Activated naive CD4-positive, alpha-beta T cell treated with anti-CD3 and anti-CD28 coated beads for 36 hours (primary cell): ENCODE measurements around the gene ANKRD44. TPM values are rescaled to one million over a fixed set of nuclear protein-coding genes. Genes with fewer than 3 reads are reported as not detected.
"Not testable (repeated sequence)": the region's sequence is repeated elsewhere in the genome, so short reads cannot be mapped to it uniquely, and the experiment has no call there.

Source experiments
- CTCF ChIA-PET: fragments of 350-600 bp; sonication (Branson Sonifier 250); formaldehyde crosslinking; loops from one replicate; lab custom pipeline; 2021; ENCODE audit warnings: antibody characterized with exemption; lab: Charles Lee
- DNase-seq: peaks from one replicate; pipeline ENCODE4 v3.0.0-alpha.2; 2020
- H3K27ac Mint-ChIP-seq: one replicate; pipeline ENCODE4 v1.8.0; 2021; ENCODE audit warnings: mild to moderate bottlenecking, mixed read lengths
- H3K27me3 Mint-ChIP-seq: one replicate; pipeline ENCODE4 v1.8.0; 2021; ENCODE audit warnings: low read depth, mixed read lengths
- H3K36me3 Mint-ChIP-seq: one replicate; pipeline ENCODE4 v1.8.0; 2021; ENCODE audit warnings: low read depth, mixed read lengths
- H3K4me1 Mint-ChIP-seq: one replicate; pipeline ENCODE4 v1.8.0; 2021; ENCODE audit warnings: low read depth, mixed read lengths
- H3K4me3 Mint-ChIP-seq: one replicate; pipeline ENCODE4 v1.8.0; 2021; ENCODE audit warnings: mild to moderate bottlenecking, moderate library complexity, mixed read lengths
- H3K9me3 Mint-ChIP-seq: one replicate; pipeline ENCODE4 v1.8.0; 2021; ENCODE audit warnings: mixed read lengths
- intact Hi-C: fragments of 100-400 bp; cut with micrococcal nuclease; formaldehyde crosslinking; loops from one replicate; pipeline ENCODE4 v1.15.1; 2023
- total RNA-seq, 2 experiments: library from RNA; stranded (reverse); gene quantifications; one replicate each; pipeline ENCODE4 v1.2.3, GENCODE V29; 2021

The ANKRD44 gene
- total RNA-seq, 2 experiments from 2014 or later: 87.8 to 101 TPM

DNA sequence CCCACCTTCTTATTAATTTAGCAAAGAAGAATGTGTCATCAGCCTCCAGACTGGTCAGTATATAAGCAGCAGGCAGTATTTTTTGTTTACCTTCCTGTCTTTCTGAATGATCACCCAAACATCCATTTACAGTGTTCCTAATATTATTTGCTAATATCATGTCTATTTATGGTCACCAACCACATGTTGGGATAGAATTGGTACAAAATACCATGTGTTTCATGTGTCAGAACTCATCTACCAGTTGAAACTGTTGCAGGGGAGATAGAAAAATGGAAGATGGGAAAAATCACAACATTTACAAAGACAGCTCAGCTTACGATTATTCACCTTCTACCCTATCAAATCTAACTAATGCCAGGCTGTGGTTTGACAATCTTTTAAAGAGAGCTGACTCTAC is 66.2 kb downstream of the ANKRD44 start:
- Mint-ChIP-seq H3K27ac (peak overlapping the region; percentile 55), H3K27me3 (no peaks in the 10 kb centered on the region), H3K4me1 (peaks cover 78% of the 10 kb centered on the region), H3K4me3 (no peak overlapping the region), H3K9me3 (no peaks in the 10 kb centered on the region), H3K36me3 (peaks cover 18% of the 10 kb centered on the region)
- intact Hi-C loops: no loop called here
- DNase-seq: no peak
- CTCF ChIA-PET: interaction anchor here (0.6 kb wide), 1 partner anchor 69 kb away, joined by 3 read pairs; no protein-coding TSS in a partner anchor

DNA sequence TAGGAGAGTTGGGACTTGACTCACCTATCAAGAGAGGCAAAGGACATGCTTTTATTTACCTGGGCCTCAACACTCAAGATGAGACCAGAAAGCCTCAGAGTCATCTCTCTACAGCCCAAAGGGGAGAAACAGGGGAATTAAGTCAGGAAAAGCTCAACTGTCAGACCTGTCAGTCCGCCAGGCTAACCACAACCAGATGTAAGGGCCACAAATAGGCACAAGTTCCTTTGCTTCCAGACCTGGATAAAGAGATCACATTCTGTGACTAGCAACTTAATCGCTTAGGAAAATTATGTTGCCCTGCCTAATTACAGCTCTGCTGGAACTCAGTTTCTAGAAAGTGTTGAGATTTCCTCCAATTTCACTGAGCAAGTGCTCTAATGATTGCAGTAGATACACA is 67.9 kb downstream of the ANKRD44 start:
- intact Hi-C loops: no loop called here
- Mint-ChIP-seq H3K9me3 (no peaks in the 10 kb centered on the region), H3K4me1 (peaks cover 79% of the 10 kb centered on the region), H3K27me3 (no peaks in the 10 kb centered on the region), H3K27ac (peak overlapping the region; percentile 78), H3K4me3 (no peak overlapping the region), H3K36me3 (peaks cover 13% of the 10 kb centered on the region)
- no peak for DNase-seq
- CTCF ChIA-PET: interaction anchor here (1.5 kb wide), 1 partner anchor 65 kb away, joined by 4 read pairs; no protein-coding TSS in a partner anchor

GRCh38 chr2:197241596-197241995 is 69.0 kb downstream of the ANKRD44 start:
- H3K9me3 Mint-ChIP-seq: no peaks in the 10 kb centered on the region
- intact Hi-C loops: no loop called here
- CTCF ChIA-PET: interaction anchor here (0.7 kb wide), 1 partner anchor 16 kb away, joined by 3 read pairs; no protein-coding TSS in a partner anchor
- DNase-seq: no peak
- no peak overlapping the region for H3K4me3 Mint-ChIP-seq
- H3K27me3 Mint-ChIP-seq: no peaks in the 10 kb centered on the region
- H3K4me1 Mint-ChIP-seq: peaks cover 78% of the 10 kb centered on the region
- H3K36me3 Mint-ChIP-seq: peaks cover 9% of the 10 kb centered on the region
- no peak overlapping the region for H3K27ac Mint-ChIP-seq

GRCh38 chr2:197241153-197241552 is 69.4 kb downstream of the ANKRD44 start:
- intact Hi-C loops: no loop called here
- no peaks in the 10 kb centered on the region for H3K9me3 Mint-ChIP-seq
- H3K36me3 Mint-ChIP-seq: peaks cover 7% of the 10 kb centered on the region

GRCh38 chr2:197240421-197241041 is 70.0 kb downstream of the ANKRD44 start:
- Mint-ChIP-seq H3K9me3 (no peaks in the 10 kb centered on the region), H3K4me3 (peak overlapping the region; percentile 60), H3K36me3 (peaks cover 7% of the 10 kb centered on the region), H3K27ac (peak overlapping the region; percentile 86), H3K27me3 (no peaks in the 10 kb centered on the region), H3K4me1 (peaks cover 81% of the 10 kb centered on the region)
- CTCF ChIA-PET: interaction anchor here (0.6 to 1.5 kb wide), 16 partner anchors 8 to 831 kb away, joined by 3 to 5 read pairs (median 4); no protein-coding TSS in a partner anchor
- DNase-seq: no peak
- intact Hi-C loops: loop anchor here (1.0 kb wide), 2 partner anchors 8 to 64 kb away; no protein-coding TSS in a partner anchor

More at GRCh38 chr2:197241153-197241552, 69.4 kb downstream of the ANKRD44 start:
- Mint-ChIP-seq H3K4me3 (no peak overlapping the region), H3K27ac (peak overlapping the region; percentile 86), H3K4me1 (peaks cover 79% of the 10 kb centered on the region), H3K27me3 (no peaks in the 10 kb centered on the region)
- no peak for DNase-seq
- CTCF ChIA-PET: interaction anchor here (0.6 to 1.5 kb wide), 6 partner anchors 15 to 114 kb away, joined by 3 to 5 read pairs (median 4); no protein-coding TSS in a partner anchor

GRCh38 chr2:197240018-197240417 is 70.6 kb downstream of the ANKRD44 start:
- H3K36me3 Mint-ChIP-seq, H3K9me3 Mint-ChIP-seq, H3K27me3 Mint-ChIP-seq: not testable (repeated sequence)
- Mint-ChIP-seq H3K4me1 (peaks cover 84% of the 10 kb centered on the region), H3K27ac (peak overlapping the region; percentile 86), H3K4me3 (peak overlapping the region; percentile 60)
- intact Hi-C loops: loop anchor here (1.0 kb wide), 2 partner anchors 8 to 64 kb away; no protein-coding TSS in a partner anchor
- CTCF ChIA-PET: interaction anchor here (0.7 to 1.5 kb wide), 14 partner anchors 9 to 832 kb away, joined by 3 to 5 read pairs (median 4); no protein-coding TSS in a partner anchor
- peak; percentile 45 for DNase-seq

GRCh38 chr2:197239434-197239833 is 71.1 kb downstream of the ANKRD44 start:
- intact Hi-C loops: loop anchor here (1.0 to 5.0 kb wide), 3 partner anchors 16 to 138 kb away; no protein-coding TSS in a partner anchor
- Mint-ChIP-seq H3K27me3 (no peaks in the 10 kb centered on the region), H3K4me3 (peak overlapping the region; percentile 78), H3K9me3 (no peaks in the 10 kb centered on the region), H3K27ac (peak overlapping the region; percentile 91), H3K36me3 (peaks cover 9% of the 10 kb centered on the region), H3K4me1 (peaks cover 85% of the 10 kb centered on the region)
- CTCF ChIA-PET: interaction anchor here (0.6 to 1.1 kb wide), 8 partner anchors 10 to 832 kb away, joined by 3 to 6 read pairs (median 3); no protein-coding TSS in a partner anchor
- no peak for DNase-seq

- H3K9me3 Mint-ChIP-seq: no peaks in the 10 kb centered on the region
- intact Hi-C loops: loop anchor here (1.0 to 5.0 kb wide), 5 partner anchors 22 to 139 kb away; no protein-coding TSS in a partner anchor
- CTCF ChIA-PET: interaction anchor here (0.7 to 1.6 kb wide), 10 partner anchors 10 to 65 kb away, joined by 3 to 5 read pairs (median 3); no protein-coding TSS in a partner anchor
- peak overlapping the region; percentile 59 for H3K4me3 Mint-ChIP-seq
- peaks cover 84% of the 10 kb centered on the region for H3K4me1 Mint-ChIP-seq
- no peaks in the 10 kb centered on the region for H3K27me3 Mint-ChIP-seq
- peaks cover 2% of the 10 kb centered on the region for H3K36me3 Mint-ChIP-seq
- peak; percentile 30 for DNase-seq
- H3K27ac Mint-ChIP-seq: peak overlapping the region; percentile 91
Measured at GRCh38 chr2:197238043-197238365, 72.6 kb downstream of the ANKRD44 start.

DNA sequence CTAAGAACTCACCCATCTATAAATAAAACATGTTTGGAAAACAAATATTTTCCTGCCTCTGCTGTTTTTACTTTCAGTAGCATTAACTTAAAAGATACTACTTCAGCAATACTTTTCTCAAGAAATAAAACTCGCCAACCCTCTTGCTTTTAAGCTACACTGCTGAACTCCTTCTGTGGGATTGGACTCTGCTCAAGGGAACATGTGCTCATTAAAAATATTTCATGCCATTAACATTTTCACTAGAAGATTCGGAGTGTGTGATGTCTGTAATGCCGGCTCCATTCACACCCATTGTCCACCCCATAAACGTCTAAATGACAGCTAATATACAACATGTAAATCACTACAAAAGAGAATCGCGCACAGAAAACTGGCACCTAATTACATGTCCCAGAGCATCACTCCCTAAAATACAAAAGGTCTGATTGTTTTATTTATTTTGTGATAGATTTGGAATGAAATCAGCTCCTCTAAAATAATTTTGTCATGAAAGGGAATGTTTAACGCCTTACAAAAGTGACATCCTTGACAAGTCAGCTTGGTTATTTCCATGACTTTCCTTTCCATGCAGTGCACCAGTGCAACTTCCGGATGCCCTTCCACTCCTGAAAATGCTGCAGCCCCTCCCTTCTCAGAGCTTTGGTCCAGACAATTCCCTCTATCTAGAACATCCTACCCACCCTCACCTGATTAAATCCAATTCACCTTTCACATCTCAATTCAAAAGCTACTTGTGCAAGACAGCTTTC is 73.1 kb downstream of the ANKRD44 start:
- no peak for DNase-seq
- intact Hi-C loops: loop anchor here (1.0 to 5.0 kb wide), 5 partner anchors 21 to 140 kb away; no protein-coding TSS in a partner anchor
- CTCF ChIA-PET: interaction anchor here (0.7 to 1.6 kb wide), 10 partner anchors 13 to 74 kb away, joined by 3 to 5 read pairs (median 3); no protein-coding TSS in a partner anchor
- Mint-ChIP-seq H3K27me3 (no peaks in the 10 kb centered on the region), H3K4me3 (peak overlapping the region; percentile 59), H3K36me3 (peaks cover 2% of the 10 kb centered on the region), H3K27ac (peak overlapping the region; percentile 91), H3K9me3 (no peaks in the 10 kb centered on the region), H3K4me1 (peaks cover 84% of the 10 kb centered on the region)

GRCh38 chr2:197236816-197237215 is 73.8 kb downstream of the ANKRD44 start:
- peaks cover 3% of the 10 kb centered on the region for H3K36me3 Mint-ChIP-seq
- no peaks in the 10 kb centered on the region for H3K9me3 Mint-ChIP-seq
- CTCF ChIA-PET: interaction anchor here (1.1 to 1.6 kb wide), 4 partner anchors 27 to 75 kb away, joined by 3 to 5 read pairs (median 4); no protein-coding TSS in a partner anchor
- peaks cover 87% of the 10 kb centered on the region for H3K4me1 Mint-ChIP-seq
- H3K27me3 Mint-ChIP-seq: no peaks in the 10 kb centered on the region
- peak overlapping the region; percentile 91 for H3K27ac Mint-ChIP-seq
- no peak for DNase-seq
- intact Hi-C loops: loop anchor here (5.0 kb wide), 1 partner anchor 140 kb away; no protein-coding TSS in a partner anchor
- H3K4me3 Mint-ChIP-seq: peak overlapping the region; percentile 59

GRCh38 chr2:197236159-197236558 is 74.4 kb downstream of the ANKRD44 start:
- peak; percentile 59 for DNase-seq
- CTCF ChIA-PET: interaction anchor here (1.1 kb wide), 1 partner anchor 75 kb away, joined by 4 read pairs; no protein-coding TSS in a partner anchor
- peak overlapping the region; percentile 59 for H3K4me3 Mint-ChIP-seq
- H3K4me1 Mint-ChIP-seq: peaks cover 90% of the 10 kb centered on the region
- intact Hi-C loops: loop anchor here (5.0 kb wide), 1 partner anchor 141 kb away; no protein-coding TSS in a partner anchor
- H3K27ac Mint-ChIP-seq: peak overlapping the region; percentile 91
- H3K36me3 Mint-ChIP-seq: peaks cover 3% of the 10 kb centered on the region
- no peaks in the 10 kb centered on the region for H3K27me3 Mint-ChIP-seq
- H3K9me3 Mint-ChIP-seq: no peaks in the 10 kb centered on the region
